GM12872 (cell line): ENCODE measurements around the gene PCDHGC3.

Experiments
- CTCF ChIP-seq: IDR thresholded peaks from 3 replicates; pipeline ENCODE4 v1.5.1; 2011; ENCODE audit warnings: low read depth, mild to moderate bottlenecking, low read length, moderate library complexity; ENCODE audit not compliant: insufficient read depth

Gene PCDHGC3

GRCh38 chr5:141493500-141494422 lies 18.0 kb downstream of the PCDHGC3 start:
- TF ChIP-seq CTCF, result no peak

- no peak for TF ChIP-seq CTCF
Measured at GRCh38 chr5:141494761-141495452, 19.1 kb downstream of the PCDHGC3 start.

- TF ChIP-seq CTCF, result no peak
Measured at GRCh38 chr5:141495453-141495811, 19.7 kb downstream of the PCDHGC3 start.

GRCh38 chr5:141496038-141496437 lies 20.3 kb downstream of the PCDHGC3 start:
- TF ChIP-seq CTCF, result no peak

GRCh38 chr5:141501761-141502160 lies 26.0 kb downstream of the PCDHGC3 start:
- no peak for TF ChIP-seq CTCF

GRCh38 chr5:141503681-141504080 lies 27.9 kb downstream of the PCDHGC3 start:
- no peak for TF ChIP-seq CTCF

- no peak for TF ChIP-seq CTCF
Measured at GRCh38 chr5:141504216-141504615, 28.4 kb downstream of the PCDHGC3 start.
